ENCODE data around the gene ARMC5.

- TF ChIP-seq CTCF (IDR thresholded peaks at IDR 0.05), result no peak
- no peak for TF ChIP-seq POLR2A (IDR thresholded peaks at IDR 0.05)
- TF ChIP-seq POLR2AphosphoS5 (IDR thresholded peaks at IDR 0.05), result no peak
Observed at GRCh38 chr16:31410082-31410481, 49.2 kb upstream of the ARMC5 start.
